Measurements from ENCODE around the gene JARID2. TPM values are rescaled to one million over a fixed set of nuclear protein-coding genes. Genes with fewer than 3 reads are reported as not detected.

The JARID2 gene
- polyA plus RNA-seq, 1 of the 3 experiments (the other 2 are of a cell fraction), result 3.4 TPM

DNA sequence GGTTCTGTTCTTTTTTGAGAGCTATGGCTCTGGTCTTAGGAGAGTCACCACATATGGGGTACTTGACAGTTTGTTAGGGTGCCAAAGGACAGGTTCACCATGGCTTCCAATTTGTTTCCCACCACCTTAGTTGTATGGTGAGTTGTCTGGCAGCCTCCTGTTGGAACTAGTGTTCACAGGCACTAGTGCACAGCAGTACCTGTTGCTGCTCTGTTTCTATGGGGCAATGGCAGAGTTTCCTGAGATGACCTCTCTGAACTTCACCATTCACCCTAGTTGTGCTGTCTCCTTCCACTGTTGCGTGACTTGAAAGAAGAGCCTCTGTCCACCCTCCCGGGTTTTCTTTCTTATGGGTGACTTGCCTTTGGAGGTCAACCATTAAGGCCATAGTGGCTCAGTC lies 129.1 kb downstream of the JARID2 start (continued):
- TF ChIP-seq, protein P1, sequence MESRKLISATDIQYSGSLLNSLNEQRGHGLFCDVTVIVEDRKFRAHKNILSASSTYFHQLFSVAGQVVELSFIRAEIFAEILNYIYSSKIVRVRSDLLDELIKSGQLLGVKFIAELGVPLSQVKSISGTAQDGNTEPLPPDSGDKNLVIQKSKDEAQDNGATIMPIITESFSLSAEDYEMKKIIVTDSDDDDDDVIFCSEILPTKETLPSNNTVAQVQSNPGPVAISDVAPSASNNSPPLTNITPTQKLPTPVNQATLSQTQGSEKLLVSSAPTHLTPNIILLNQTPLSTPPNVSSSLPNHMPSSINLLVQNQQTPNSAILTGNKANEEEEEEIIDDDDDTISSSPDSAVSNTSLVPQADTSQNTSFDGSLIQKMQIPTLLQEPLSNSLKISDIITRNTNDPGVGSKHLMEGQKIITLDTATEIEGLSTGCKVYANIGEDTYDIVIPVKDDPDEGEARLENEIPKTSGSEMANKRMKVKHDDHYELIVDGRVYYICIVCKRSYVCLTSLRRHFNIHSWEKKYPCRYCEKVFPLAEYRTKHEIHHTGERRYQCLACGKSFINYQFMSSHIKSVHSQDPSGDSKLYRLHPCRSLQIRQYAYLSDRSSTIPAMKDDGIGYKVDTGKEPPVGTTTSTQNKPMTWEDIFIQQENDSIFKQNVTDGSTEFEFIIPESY (IDR thresholded peaks at IDR 0.05; ENCODE audit: borderline replicate concordance, low read depth), result no peak

- CTCF ChIA-PET, result interaction anchor here (1.4 kb wide), 1 partner anchor 15 kb away, joined by 4 read pairs; no protein-coding TSS in a partner anchor
Observed at GRCh38 chr6:15375638-15376290, 129.9 kb downstream of the JARID2 start.

More at GRCh38 chr6:15375638-15376290, 129.9 kb downstream of the JARID2 start:
- peaks cover 2 to 6% of the 10 kb centered on the region in 2 experiments; a peak in 2 of 4 replicates for H3K4me1 ChIP-seq (ENCODE audit: control insufficient read depth in 1 of 2, insufficient read depth in 2 of 2, low read depth in 1 of 2, low read length in 1 of 2)
- no peak for DNase-seq
- H3K27me3 ChIP-seq (ENCODE audit: insufficient read depth), result no peaks in the 10 kb centered on the region
- peaks cover 3% of the 10 kb centered on the region for H3F3A ChIP-seq (replicated peaks; ENCODE audit: insufficient read depth)
- no peaks in the 10 kb centered on the region for H3K9me2 ChIP-seq
- peaks cover 19% of the 10 kb centered on the region; the same call in 1 of the 2 replicates for H3K79me2 ChIP-seq (ENCODE audit: insufficient read depth)
- no peak overlapping the region for H3K27ac ChIP-seq (ENCODE audit: low read depth in 2 of 2, low read length in 1 of 2)
- POLR2A ChIA-PET, result no interaction called here
- no peak overlapping the region for H3K4me2 ChIP-seq
- H3K36me3 ChIP-seq (replicated peaks in 1 of 2; ENCODE audit: control insufficient read depth in 1 of 2, insufficient read depth in 2 of 2, low read length in 1 of 2), result no peaks in the 10 kb centered on the region
- H4K20me1 ChIP-seq (ENCODE audit: insufficient read depth), result peaks cover 9% of the 10 kb centered on the region
- H3K9ac ChIP-seq, result no peak overlapping the region
- no peaks in the 10 kb centered on the region for H3K9me3 ChIP-seq
- no peak overlapping the region for H3K4me3 ChIP-seq (ENCODE audit: low read depth in 2 of 2, low read length in 1 of 2)
- 92% methylated on average over 4 of the region's 4 CpGs for WGBS (ENCODE audit: low lambda C conversion rate)
- no peak overlapping the region for H2AFZ ChIP-seq (ENCODE audit: low read depth)
- TF ChIP-seq, protein P2, sequence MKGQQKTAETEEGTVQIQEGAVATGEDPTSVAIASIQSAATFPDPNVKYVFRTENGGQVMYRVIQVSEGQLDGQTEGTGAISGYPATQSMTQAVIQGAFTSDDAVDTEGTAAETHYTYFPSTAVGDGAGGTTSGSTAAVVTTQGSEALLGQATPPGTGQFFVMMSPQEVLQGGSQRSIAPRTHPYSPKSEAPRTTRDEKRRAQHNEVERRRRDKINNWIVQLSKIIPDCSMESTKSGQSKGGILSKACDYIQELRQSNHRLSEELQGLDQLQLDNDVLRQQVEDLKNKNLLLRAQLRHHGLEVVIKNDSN (IDR thresholded peaks at IDR 0.05; ENCODE audit: borderline replicate concordance, low read depth), result no peak
- no peak for TF ChIP-seq FOSL2 (IDR thresholded peaks at IDR 0.05; ENCODE audit: borderline replicate concordance, low read depth)
- TF ChIP-seq, protein P1 (IDR thresholded peaks at IDR 0.05; ENCODE audit: borderline replicate concordance, low read depth), result no peak
- TF ChIP-seq TCF12 (IDR thresholded peaks at IDR 0.05), result no peak
- no peak for TF ChIP-seq ELF1 (IDR thresholded peaks at IDR 0.05)
- TF ChIP-seq GABPA (IDR thresholded peaks at IDR 0.05; ENCODE audit: low read depth), result no peak
- no peak for TF ChIP-seq EP300 (IDR thresholded peaks at IDR 0.05; ENCODE audit: borderline replicate concordance in 1 of 2, low read depth in 1 of 2, low read length in 1 of 2)
- no peak for TF ChIP-seq FOXM1 (IDR thresholded peaks at IDR 0.05; ENCODE audit: low read depth)
- TF ChIP-seq, protein P3, sequence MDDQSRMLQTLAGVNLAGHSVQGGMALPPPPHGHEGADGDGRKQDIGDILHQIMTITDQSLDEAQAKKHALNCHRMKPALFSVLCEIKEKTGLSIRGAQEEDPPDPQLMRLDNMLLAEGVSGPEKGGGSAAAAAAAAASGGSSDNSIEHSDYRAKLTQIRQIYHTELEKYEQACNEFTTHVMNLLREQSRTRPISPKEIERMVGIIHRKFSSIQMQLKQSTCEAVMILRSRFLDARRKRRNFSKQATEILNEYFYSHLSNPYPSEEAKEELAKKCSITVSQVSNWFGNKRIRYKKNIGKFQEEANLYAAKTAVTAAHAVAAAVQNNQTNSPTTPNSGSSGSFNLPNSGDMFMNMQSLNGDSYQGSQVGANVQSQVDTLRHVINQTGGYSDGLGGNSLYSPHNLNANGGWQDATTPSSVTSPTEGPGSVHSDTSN (IDR thresholded peaks at IDR 0.05), result no peak
- TF ChIP-seq NRF1 (IDR thresholded peaks at IDR 0.05; ENCODE audit: low read depth, low read length), result no peak
- TF ChIP-seq CHD2 (IDR thresholded peaks at IDR 0.05; ENCODE audit: low read length, partially characterized antibody), result no peak
- no peak for TF ChIP-seq JUND (IDR thresholded peaks at IDR 0.05)
- no peak for TF ChIP-seq POLR2AphosphoS5 (IDR thresholded peaks at IDR 0.05; ENCODE audit: low read depth, low read length)
- no peak for TF ChIP-seq GATA2 (CRISPR knock-in tag; IDR thresholded peaks at IDR 0.05)
- TF ChIP-seq YY1 (IDR thresholded peaks at IDR 0.05; ENCODE audit: low read depth), result no peak
- no peak for TF ChIP-seq RCOR1 (IDR thresholded peaks at IDR 0.05; ENCODE audit: low read length)
- no peak for TF ChIP-seq MXI1 (IDR thresholded peaks at IDR 0.05; ENCODE audit: low read depth, low read length)

Measured in SK-N-SH (cell line).